ENCODE results near the gene TECTB.

- TF ChIP-seq, protein P1, sequence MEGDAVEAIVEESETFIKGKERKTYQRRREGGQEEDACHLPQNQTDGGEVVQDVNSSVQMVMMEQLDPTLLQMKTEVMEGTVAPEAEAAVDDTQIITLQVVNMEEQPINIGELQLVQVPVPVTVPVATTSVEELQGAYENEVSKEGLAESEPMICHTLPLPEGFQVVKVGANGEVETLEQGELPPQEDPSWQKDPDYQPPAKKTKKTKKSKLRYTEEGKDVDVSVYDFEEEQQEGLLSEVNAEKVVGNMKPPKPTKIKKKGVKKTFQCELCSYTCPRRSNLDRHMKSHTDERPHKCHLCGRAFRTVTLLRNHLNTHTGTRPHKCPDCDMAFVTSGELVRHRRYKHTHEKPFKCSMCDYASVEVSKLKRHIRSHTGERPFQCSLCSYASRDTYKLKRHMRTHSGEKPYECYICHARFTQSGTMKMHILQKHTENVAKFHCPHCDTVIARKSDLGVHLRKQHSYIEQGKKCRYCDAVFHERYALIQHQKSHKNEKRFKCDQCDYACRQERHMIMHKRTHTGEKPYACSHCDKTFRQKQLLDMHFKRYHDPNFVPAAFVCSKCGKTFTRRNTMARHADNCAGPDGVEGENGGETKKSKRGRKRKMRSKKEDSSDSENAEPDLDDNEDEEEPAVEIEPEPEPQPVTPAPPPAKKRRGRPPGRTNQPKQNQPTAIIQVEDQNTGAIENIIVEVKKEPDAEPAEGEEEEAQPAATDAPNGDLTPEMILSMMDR (IDR thresholded peaks at IDR 0.05) = no peak
- no peak for TF ChIP-seq POLR2A (IDR thresholded peaks at IDR 0.05)
Measured at GRCh38 chr10:112250555-112250954, 32.6 kb upstream of the TECTB start.

Measured in body of pancreas (tissue), 4 donors.